ENCODE results near the gene ATP6V1C2.

ATP6V1C2 gene

GRCh38 chr2:10833021-10833420, 111.6 kb downstream of the ATP6V1C2 start:
- Histone ChIP-seq H3K4me2 (ENCODE audit: low read depth, low read length, poor library complexity, severe bottlenecking) (no peak overlapping the region), H3K4me1 (ENCODE audit: insufficient read depth, low read length, poor library complexity, severe bottlenecking) (no peaks in the 10 kb centered on the region), H4K20me1 (ENCODE audit: insufficient read depth, low read length, poor library complexity, severe bottlenecking) (no peaks in the 10 kb centered on the region), H3K9me2 (replicated peaks; ENCODE audit: low read depth, low read length) (no peaks in the 10 kb centered on the region), H3F3A (ENCODE audit: low read depth) (no peaks in the 10 kb centered on the region), H3K79me2 (ENCODE audit: insufficient read depth, low read length) (no peaks in the 10 kb centered on the region), H3K4me3 (ENCODE audit: low read length, poor library complexity, severe bottlenecking) (no peak overlapping the region), H2AFZ (ENCODE audit: low read length) (no peak overlapping the region), H3K36me3 (ENCODE audit: insufficient read depth, low read length) (no peaks in the 10 kb centered on the region), H3K9ac (ENCODE audit: low read depth, low read length, poor library complexity, severe bottlenecking) (no peak overlapping the region), H3K9me3 (ENCODE audit: insufficient read depth, low read depth, low read length) (no peaks in the 10 kb centered on the region), H3K27me3 (ENCODE audit: insufficient read depth, low read length, poor library complexity, severe bottlenecking) (no peaks in the 10 kb centered on the region)
- TF ChIP-seq, protein P1, sequence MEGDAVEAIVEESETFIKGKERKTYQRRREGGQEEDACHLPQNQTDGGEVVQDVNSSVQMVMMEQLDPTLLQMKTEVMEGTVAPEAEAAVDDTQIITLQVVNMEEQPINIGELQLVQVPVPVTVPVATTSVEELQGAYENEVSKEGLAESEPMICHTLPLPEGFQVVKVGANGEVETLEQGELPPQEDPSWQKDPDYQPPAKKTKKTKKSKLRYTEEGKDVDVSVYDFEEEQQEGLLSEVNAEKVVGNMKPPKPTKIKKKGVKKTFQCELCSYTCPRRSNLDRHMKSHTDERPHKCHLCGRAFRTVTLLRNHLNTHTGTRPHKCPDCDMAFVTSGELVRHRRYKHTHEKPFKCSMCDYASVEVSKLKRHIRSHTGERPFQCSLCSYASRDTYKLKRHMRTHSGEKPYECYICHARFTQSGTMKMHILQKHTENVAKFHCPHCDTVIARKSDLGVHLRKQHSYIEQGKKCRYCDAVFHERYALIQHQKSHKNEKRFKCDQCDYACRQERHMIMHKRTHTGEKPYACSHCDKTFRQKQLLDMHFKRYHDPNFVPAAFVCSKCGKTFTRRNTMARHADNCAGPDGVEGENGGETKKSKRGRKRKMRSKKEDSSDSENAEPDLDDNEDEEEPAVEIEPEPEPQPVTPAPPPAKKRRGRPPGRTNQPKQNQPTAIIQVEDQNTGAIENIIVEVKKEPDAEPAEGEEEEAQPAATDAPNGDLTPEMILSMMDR (conservative IDR thresholded peaks at IDR 0.05; ENCODE audit: low read length): no peak
- no peak for TF ChIP-seq EZH2phosphoT487 (IDR thresholded peaks at IDR 0.05; ENCODE audit: borderline replicate concordance)

GRCh38 chr2:10834068-10834655, 112.7 kb downstream of the ATP6V1C2 start:
- H3K4me1 ChIP-seq (ENCODE audit: insufficient read depth, low read length, poor library complexity, severe bottlenecking): no peaks in the 10 kb centered on the region
- no peak overlapping the region for H2AFZ ChIP-seq (ENCODE audit: low read length)
- no peaks in the 10 kb centered on the region for H3K27me3 ChIP-seq (ENCODE audit: insufficient read depth, low read length, poor library complexity, severe bottlenecking)
- no peak overlapping the region for H3K9ac ChIP-seq (ENCODE audit: low read depth, low read length, poor library complexity, severe bottlenecking)
- H3K79me2 ChIP-seq (ENCODE audit: insufficient read depth, low read length): no peaks in the 10 kb centered on the region
- H3K4me2 ChIP-seq (ENCODE audit: low read depth, low read length, poor library complexity, severe bottlenecking): no peak overlapping the region
- no peaks in the 10 kb centered on the region for H3F3A ChIP-seq (ENCODE audit: low read depth)
- no peaks in the 10 kb centered on the region for H3K36me3 ChIP-seq (ENCODE audit: insufficient read depth, low read length)
- TF ChIP-seq EZH2phosphoT487 (IDR thresholded peaks at IDR 0.05; ENCODE audit: borderline replicate concordance): no peak
- TF ChIP-seq, protein P1 (conservative IDR thresholded peaks at IDR 0.05; ENCODE audit: low read length): no peak
- H4K20me1 ChIP-seq (ENCODE audit: insufficient read depth, low read length, poor library complexity, severe bottlenecking): no peaks in the 10 kb centered on the region
- H3K9me2 ChIP-seq (replicated peaks; ENCODE audit: low read depth, low read length): no peaks in the 10 kb centered on the region
- H3K9me3 ChIP-seq (ENCODE audit: insufficient read depth, low read depth, low read length): no peaks in the 10 kb centered on the region
- H3K4me3 ChIP-seq (ENCODE audit: low read length, poor library complexity, severe bottlenecking): no peak overlapping the region
